NOMO-1 (cell line): ENCODE data around the gene BCAR3.
"Not testable (repeated sequence)": the region's sequence is repeated elsewhere in the genome, so short reads cannot be mapped to it uniquely, and the experiment has no call there.

Experiments
- DNase-seq, 2 experiments: peaks; one replicate each; lab custom pipeline; 2025; ENCODE audit not compliant: unreplicated experiment in 2 of 2; lab: John Stamatoyannopoulos, UW

Gene BCAR3

DNA sequence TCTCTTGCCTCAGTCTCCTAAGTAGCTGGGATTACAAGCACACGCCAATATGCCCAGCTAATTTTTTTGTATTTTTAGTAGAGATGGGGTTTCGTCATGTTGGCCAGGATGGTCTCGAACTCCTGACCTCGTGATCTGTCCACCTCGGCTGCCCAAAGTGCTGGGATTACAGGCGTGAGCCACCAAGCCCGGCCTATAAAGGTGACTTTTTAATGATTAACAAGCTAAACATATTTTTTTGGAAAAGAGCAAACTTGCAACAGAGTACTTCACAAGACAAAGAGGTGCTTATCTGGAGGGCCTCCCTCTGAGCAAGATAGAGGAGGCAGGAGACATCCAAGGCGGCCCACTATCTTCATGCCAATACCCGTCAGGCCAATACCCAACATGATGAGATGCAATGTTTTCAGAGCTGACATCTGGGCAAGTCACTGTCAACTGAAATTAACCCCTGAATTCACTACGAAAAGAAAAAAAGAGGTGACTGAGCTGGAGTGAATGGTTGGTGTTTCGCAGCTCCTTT, 10.5 kb downstream of the BCAR3 start:
- no peak for DNase-seq

DNA sequence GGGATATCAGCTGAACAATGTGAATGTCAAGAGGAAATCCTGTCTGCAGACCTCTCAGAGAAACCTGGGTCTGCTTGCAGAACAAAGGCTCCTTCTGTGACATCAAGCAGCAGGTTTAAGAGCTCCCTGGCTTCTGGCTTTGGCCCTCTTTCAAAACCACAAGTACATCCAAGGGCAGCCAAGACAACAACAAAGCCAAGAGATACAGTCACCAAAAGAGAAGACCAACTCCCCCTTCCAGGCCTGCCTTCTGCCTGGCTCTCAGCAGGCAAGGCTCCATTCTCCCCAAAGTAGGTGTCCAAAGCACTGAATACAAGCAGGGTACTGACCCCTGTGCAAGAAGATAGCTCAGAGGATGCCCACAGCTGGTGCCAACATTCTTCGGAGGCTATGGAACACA, 11.5 kb downstream of the BCAR3 start:
- DNase-seq, result no peak

DNA sequence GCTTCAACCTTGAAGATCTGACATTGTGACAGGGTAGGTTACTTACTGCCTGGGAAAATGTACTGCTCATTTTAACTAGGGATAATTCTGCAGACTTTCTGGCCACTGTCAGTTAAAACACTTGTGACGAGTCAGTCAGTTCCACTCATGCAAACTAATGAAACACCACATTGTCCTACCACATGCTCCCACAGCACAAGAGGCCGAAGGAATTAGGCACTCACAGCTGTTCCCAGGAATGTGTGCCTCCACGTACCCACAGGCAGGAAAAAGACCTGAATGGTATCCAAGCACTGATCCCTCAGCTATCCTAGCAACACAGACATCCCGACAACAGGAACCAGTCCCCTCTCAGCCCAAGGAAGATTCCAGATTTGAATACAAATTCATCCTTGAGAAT, 12.3 kb downstream of the BCAR3 start:
- no peak for DNase-seq

DNA sequence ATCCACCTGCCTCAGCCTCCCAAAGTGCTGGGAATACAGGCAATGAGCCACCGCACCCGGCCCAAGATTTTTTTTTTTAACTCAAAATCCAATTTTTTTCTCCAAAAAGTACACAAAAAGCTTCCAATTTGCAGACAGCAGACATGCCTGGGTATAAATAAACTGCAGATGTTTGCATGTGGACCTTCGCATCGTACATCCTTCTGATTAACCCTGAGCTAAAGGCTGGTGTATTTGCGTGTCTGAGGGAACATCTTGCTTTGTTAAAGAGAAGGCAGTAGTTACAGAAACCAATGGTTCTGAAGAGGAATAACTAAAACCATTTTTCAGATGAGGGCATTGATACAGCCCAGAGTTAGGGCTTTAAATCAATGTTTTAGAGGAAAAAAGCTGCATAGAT, 12.7 kb downstream of the BCAR3 start:
- no peak for DNase-seq

DNA sequence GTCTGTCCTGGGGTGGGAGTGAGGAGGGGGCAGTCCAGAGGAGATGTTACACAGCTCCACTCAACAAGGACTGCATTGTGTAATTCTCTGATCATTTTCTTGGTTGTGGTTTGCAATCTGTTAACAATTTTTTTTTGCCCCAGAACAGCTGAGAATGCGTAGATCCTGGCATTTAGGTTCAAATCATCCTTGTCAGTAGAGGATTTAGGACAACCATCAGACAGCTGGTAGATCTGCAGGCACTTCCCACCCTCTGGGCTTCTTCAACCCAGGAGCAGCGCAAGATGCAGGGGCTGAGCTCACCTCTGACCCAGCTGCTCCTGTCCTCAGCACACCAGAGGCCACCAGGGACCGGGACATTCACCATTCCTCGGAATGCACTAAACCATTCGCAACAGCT, 13.5 kb downstream of the BCAR3 start:
- no peak for DNase-seq

DNA sequence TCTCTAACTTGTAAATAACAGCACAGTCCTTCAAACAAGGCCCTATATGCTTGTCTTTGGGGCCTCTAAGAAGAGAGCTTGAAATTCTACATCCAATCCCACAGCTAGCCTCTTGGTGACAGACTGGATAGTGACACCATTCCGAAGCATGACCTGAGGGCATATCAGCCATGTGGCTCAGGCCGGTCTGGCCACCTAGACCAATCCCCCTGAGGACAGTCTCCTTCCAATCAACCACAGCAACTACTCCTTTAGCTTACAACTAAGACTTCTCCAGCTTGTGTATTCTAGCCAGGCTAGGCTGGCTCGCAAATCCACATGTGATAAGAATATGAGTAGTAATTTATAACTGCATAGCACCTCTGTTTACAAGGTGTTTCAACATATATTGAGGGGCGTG, 14.0 kb downstream of the BCAR3 start:
- no peak for DNase-seq

DNA sequence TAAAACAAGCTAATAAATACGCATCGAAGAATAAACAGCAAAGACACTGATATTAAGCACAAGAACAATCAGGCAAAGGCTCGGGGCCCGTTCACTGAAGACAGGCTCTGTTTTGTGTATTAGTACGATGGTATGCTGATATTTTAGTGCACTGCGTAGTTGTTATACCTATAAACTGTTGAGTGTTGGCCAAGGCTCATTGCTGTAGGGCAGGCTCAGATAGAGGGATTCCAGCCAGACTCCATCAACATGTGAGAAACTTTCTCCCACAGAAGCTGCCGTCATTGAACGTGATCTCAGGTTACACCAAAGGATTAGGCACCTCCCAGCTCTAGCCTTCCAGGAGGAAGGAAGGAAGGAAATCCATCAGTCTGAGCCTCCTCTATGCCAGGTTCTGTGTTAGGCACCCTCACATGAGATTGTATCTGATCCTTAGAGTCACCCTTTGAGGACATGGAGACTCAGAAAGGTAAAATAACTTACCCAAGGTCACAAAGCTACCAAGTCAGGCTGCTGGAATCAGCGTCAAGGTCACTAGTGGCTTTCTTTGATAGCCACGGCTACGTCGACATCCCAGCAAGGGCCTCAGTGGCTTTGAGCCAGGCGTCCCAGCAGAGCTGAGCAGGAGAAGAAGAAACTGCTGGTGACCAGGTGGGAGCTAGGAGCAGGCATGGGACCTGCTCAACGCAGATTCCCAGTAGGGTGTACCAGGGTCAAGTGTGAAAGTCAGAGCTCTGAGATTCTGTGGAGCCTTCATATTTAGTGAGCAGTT, 14.8 kb downstream of the BCAR3 start:
- no peak for DNase-seq

DNA sequence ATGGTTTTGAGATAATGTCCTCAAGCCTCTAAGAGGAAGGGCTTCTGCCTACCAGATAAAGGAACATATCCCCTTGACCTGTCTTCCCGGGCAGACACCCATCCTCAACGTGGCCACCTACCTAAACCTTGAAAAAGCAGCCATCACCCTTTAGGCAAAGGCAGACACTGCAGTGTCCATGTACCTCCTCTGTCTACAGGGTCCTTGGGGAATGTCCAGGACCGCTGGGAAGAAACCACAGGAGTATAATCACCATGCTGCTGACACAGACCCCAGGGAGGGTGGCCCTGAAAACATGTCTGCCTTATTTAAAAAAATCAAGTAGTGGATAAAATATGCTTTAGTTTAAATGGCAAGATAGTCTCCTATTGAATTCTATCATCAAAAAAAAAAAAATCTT, 16.6 kb downstream of the BCAR3 start:
- no peak for DNase-seq

DNA sequence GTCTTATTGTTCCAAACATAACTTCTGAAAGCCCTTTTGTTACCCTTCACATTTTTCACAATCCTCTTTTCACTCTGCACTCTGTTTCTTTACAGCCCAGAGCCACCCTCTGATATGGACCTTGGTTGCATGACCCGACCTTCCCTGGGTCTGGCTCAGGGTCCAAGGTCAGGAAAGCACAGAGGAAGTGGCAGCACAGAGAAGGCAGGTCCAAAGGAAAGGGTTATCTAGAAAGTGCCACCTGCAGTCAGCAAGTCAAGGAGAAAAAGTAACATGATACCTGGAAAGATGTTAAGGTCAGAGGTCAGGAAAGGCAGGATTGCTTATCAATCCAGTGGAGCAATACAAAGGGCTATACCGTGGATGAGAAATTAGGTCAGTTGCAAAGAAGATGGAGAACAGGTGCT, 18.4 kb downstream of the BCAR3 start:
- no peak for DNase-seq

DNA sequence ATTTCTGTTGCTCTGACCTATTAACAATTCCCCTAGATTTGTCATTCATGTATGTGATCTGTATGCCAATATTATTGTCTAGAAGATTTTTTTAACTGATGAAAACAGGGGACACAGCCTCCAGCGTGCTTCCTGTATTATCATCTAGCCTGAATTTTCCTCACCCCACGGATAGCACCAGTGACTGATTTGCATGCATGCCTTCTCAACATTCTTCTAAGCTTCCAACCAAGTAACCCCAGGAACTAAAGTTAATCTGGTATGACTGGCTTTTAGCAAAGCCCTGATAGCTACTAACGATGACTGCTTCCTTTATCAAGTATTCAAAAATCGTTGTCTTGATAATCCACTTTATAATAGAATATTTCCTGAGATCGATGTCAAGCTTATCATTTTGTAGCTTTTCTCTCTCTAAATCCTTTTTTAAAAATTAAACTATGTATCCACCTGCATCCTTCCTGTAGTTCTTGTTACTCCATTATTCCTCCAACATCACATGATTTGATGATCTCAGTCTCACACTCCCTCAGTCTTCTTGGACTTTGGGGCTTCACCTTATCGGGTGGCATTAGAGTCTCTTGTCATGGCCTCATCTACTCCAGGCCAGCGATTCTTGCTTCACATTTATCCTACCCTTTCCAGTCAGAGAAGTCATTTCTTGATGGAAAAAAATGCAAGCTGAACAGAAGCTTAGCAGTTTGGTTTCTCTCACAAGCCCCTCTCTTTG, 19.0 kb downstream of the BCAR3 start:
- no peak for DNase-seq

DNA sequence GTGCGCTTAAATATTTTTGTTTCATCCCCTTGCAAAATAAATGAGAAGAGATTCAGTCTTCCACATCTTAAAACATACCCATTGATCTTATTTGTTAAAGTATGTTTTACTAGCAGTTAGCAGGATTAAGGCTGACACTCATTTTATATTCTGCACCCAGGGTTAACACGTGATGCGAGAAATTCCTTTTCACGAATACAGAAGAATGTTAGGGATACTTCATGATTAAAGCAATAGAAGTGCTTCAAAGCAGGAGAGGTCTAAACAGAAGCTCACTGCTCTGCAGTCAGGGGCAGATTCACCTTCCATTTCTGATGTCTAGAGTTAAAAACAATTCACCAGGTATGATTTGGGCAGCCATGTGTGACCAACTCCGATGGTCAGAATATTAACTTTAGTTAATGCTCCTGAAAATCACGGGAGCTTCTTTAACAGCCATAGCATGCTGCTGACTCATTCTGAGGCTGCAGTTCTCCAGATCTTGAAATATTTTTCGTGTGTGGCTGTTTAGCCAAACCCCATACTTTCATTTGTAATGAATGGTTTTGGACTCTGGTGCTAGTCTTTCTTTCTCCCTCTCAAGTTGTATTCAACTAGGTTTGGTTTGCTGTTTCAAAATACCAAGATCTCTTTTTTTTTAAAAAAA, 19.7 kb downstream of the BCAR3 start:
- no peak for DNase-seq

DNA sequence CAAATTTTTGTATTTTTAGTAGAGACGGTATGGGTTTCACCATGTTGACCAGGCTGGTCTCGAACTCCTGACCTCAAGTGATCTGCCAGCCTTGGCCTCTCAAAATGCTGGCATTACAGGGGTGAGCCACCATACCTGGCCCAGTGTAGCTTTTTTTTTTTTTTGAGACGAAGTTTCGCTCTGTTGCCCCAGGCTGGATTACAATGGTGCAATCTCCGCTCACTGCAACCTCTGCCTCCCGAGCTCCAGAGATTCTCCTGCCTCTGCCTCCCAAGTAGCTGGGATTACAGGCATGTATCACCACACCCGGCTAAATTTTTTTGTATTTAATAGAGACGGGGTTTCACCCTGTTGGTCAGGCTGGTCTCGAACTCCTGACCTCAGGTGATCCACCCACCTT, 20.3 kb downstream of the BCAR3 start:
- not testable (repeated sequence) for DNase-seq

DNA sequence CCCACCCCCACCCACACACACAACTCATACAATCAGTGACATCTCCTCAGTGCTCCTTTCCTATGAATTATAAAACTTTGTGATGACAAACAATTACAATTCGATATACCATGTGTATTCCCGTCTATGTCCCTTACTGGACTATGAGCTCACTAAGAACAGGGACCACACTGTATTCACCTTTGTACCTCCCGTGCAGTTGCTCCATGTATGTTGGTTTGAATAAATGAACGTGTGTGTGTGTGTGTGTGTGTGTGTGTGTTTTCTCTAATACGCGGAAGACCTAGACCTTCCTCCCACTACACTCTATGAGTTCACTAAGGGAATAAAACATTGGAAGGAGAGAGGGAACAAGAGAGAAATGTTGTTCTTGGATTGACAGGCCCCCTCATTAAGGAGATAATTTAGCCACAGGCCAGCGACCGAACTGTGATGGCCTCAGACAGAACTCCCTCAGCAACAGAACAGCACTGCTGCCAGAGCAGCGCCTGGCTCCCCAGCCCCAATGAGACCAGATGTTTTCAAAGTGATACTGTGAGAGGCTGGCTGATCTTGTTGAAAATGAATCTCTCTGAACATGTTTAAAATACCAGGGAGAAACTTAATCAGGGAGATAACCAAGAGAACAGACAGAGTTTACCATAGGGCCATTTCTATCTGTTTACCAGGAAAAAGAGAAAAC, 21.7 kb downstream of the BCAR3 start:
- no peak for DNase-seq

DNA sequence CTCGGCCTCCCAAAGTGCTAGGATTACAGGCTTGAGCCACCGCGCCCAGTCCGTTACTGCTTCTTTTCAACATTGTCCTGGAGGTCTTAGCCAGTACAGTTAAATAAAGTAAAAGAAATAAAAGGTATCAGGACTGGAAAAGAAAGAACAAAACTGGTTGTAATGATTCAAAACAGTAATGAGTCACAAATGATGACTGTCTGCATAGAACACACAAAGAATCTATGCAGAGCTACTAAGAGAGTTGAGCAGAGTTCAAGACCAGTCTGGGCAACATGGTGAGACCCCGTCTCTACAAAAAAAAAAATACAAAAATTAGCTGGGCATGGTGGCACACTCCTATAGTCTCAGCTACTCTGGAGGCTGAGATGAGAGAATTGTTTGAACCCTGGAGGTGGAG, 23.4 kb downstream of the BCAR3 start:
- no peak for DNase-seq

DNA sequence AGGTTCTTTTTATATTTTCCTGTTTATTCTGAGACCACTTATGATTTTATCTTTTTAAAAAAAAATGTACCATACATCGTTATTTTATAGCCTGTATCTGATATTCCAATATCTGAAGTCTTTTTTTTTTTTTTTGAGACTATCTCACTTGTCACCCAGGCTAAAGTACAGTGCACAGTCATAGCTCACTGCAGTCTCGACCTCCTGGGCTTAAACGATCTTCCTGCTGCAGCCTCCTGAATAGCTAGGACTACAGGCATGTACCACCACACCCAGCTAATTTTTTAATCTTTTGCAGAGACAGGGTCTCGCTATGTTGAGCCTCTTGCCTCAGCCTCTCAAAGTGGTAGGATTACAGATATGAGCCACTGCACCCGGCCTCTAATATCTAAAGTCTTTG, 25.1 kb downstream of the BCAR3 start:
- DNase-seq, result no peak

DNA sequence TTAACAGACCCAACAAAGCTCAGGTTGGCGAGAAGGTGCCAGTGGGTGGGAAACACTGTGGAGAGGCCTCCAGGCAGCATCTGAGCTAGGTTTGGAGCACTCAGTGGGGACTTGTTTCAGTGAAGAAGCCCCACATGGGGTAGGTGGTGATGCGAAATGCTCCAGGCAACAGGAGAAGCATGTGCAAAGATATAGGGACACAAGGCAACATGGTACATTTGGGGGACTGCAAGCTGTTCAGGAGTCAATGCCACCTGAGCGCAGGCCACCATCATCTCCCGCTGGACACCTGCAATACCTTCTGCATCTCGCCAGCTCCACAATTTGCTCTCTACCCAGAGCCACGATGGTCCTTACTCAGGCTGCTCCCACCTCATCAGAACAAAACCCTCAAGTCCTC, 28.0 kb downstream of the BCAR3 start:
- no peak for DNase-seq

DNA sequence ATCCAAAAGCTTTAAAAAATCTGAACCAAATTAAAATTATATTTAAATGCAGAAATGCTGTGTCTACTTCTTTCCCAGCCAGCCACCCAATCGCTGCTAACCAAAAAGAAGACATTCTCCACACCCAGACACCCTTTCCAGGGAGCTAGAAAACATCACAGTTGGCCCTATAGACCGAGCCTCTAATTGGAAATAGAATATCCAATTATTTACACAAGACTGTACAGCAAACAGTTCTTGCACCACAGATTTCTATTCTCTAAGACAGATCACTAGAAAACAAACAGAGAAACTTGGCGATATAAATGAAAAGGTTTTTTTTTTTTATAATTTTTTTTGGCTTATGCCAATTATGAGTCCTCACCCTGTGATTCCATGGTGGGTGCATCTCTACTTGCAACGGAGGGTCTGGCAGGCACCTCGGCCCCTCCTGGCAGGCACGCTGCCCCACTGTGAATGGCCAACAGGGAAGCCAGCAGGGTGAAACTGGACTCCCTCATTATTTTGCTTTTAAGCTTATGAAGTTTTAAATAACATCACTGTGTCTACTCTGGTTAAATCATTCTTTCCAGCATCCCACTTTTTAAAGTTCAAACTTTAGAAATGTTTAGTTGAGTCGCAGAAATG, 29.2 kb downstream of the BCAR3 start:
- DNase-seq, result no peak

DNA sequence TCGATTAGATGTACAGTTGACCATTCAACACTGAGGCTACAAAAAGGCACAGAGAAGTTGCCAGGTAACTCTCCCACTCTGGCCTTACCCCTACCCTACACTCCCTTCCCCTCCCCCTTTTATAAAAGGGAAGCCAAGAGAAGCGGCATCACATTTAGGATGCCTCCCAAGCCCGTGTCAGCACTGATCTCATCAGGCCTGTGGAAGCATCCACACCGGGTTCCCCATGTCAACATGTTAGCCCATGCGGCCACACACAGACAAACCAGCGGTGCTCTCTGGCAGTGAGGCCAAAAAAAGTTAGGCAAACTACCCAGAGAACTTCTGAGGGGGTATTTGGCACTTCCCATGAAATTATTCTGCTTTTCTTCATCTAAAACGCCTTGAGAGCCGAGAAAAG, 29.9 kb downstream of the BCAR3 start:
- DNase-seq, result no peak

DNA sequence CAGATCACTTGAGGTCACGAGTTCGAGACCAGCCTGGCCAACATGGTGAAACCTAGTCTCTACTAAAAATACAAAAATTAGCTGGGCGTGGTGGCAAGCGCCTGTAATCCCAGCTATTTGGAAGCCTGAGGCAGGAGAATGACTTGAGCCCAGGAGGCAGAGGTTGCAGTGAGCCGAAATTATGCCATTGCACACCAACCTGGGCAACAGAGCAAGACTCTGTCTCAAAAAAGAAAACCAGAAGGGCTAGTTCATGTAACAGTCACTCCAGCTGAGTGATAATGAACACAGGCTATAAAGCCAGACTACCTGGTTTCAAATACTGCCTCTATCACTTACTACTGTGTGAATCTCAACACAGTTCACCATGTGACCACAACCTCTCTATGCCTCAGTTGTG, 31.5 kb downstream of the BCAR3 start:
- DNase-seq, result not testable (repeated sequence)

DNA sequence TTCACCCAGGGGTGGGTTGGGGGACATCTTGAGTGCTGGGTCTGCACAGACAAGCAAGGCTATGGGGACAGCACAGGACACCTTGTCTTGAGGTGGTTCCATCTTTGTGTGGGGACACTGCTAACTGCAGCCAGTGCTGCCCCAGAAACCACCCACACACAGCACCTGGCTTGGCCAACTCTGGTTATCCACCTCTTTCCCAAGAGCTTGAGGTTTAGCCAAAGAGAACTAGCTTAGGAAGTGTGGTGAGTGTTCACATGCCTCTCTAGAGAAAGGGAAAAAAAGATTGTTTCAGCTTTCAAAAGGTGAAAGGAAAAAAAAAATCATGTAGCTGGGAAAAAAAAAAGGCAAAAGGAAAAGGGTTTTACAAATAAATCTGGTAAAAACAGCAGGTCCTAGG, 32.4 kb downstream of the BCAR3 start:
- no peak for DNase-seq

DNA sequence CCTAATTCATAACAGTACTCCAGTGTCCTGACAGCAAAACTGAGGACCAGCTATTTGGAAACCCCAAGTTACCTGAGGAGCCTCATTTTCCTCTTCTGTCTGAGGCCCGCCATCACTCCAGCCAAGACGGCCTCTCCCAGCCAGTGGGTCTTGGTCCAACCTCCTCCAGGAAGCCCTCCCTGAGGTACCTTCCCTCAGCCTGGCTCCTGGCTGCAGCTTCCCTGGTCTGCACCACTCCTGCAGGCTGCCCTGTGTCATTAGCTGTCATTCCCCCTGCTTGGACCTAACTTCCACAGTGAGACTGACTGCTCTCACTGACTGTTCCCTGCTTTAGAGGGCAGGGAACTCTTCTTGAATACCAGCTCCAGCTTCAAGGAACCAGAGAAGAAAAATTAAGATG, 33.0 kb downstream of the BCAR3 start:
- DNase-seq, result no peak
